Measurements from ENCODE around the gene DHRSX. TPM values are rescaled to one million over a fixed set of nuclear protein-coding genes. Genes with fewer than 3 reads are reported as not detected.
A peak's percentile ranks its signal among the peaks of the same experiment; 100 is the strongest.

The DHRSX gene
- polyA plus RNA-seq, 2 of the 4 experiments (the other 2 are of a cell fraction): 32.1 to 56.3 TPM

- H3K4me3 ChIP-seq: peak overlapping the region; percentile 22; the same call in 1 of the 3 replicates
- ChIA-PET CTCF (no interaction called here), POLR2A (no interaction called here)
- DNase-seq (ENCODE audit: low read depth in 1 of 2, low spot score in 1 of 2) (peak; percentile 56 to 57), FAIRE-seq (no peak), ATAC-seq (peak; percentile 79 to 87)
- TF ChIP-seq POLR2A (IDR thresholded peaks at IDR 0.05; ENCODE audit: low read length) (no peak), FOSB (CRISPR knock-in tag; IDR thresholded peaks at IDR 0.05) (no peak), ESRRA (IDR thresholded peaks at IDR 0.05; ENCODE audit: borderline replicate concordance, low read length) (no peak), MAFK (IDR thresholded peaks at IDR 0.05; ENCODE audit: partially characterized antibody) (no peak), TP53 (CRISPR knock-in tag; IDR thresholded peaks at IDR 0.05) (no peak), SREBF2 (IDR thresholded peaks at IDR 0.05) (no peak), POLR2AphosphoS2 (conservative IDR thresholded peaks at IDR 0.05; ENCODE audit: low read length) (no peak), ZFP36 (IDR thresholded peaks at IDR 0.05; ENCODE audit: borderline replicate concordance, partially characterized antibody) (no peak), MAZ (IDR thresholded peaks at IDR 0.05; ENCODE audit: borderline replicate concordance, low read depth, low read length) (no peak), HOXB13 (CRISPR knock-in tag; IDR thresholded peaks at IDR 0.05; ENCODE audit: low read depth) (no peak), CHD2 (IDR thresholded peaks at IDR 0.05; ENCODE audit: low read length, partially characterized antibody) (no peak), RCOR1 (IDR thresholded peaks at IDR 0.05; ENCODE audit: low read depth, low read length) (no peak)
- H3K4me2 ChIP-seq: peak overlapping the region; percentile 78
- peak overlapping the region; percentile 71 to 77; a peak in 5 of 6 replicates for H3K27ac ChIP-seq
- 17% methylated on average over 8 of the region's 14 CpGs for WGBS (ENCODE audit: missing lambda C conversion rate)
- H3K4me1 ChIP-seq: peaks cover 36% of the 10 kb centered on the region
- H3K9me3 ChIP-seq: peaks cover 17% of the 10 kb centered on the region
These were observed 317.5 kb downstream of the DHRSX start for GRCh38 chrX:2183193-2183725.

DNA sequence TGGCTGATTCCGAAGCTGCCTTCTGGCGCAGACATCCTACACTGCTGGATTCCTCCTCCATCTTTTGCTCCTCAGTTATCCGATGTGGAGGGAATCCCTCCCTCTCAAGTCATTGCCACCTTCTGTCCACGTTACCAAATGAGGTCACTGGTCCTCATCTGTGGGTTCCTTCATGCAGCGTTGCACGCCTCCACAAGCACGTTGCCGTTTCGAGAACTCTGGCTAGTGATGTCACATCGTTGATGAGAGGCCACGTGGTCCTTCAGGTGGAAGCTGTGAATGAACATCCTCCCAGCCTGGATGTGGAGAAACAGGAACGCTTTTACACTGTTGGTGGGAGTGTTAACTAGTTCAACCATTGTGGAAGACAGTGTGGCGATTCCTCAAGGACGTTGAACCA is 323.2 kb downstream of the DHRSX start:
- Histone ChIP-seq H3K9me3 (no peaks in the 10 kb centered on the region), H3K27ac (no peak overlapping the region; a peak in 1 of 6 replicates), H3K4me1 (peaks cover 24% of the 10 kb centered on the region), H3K4me2 (no peak overlapping the region), H3K4me3 (no peak overlapping the region)
- no peak for TF ChIP-seq ZC3H11A (IDR thresholded peaks at IDR 0.05)
- POLR2A ChIA-PET: no interaction called here
- no peak for FAIRE-seq
- ATAC-seq: no peak
- DNase-seq (ENCODE audit: low read depth in 1 of 2, low spot score in 1 of 2): no peak
- 90% methylated on average over 14 of the region's 14 CpGs for WGBS (ENCODE audit: missing lambda C conversion rate)
- CTCF ChIA-PET: no interaction called here

DNA sequence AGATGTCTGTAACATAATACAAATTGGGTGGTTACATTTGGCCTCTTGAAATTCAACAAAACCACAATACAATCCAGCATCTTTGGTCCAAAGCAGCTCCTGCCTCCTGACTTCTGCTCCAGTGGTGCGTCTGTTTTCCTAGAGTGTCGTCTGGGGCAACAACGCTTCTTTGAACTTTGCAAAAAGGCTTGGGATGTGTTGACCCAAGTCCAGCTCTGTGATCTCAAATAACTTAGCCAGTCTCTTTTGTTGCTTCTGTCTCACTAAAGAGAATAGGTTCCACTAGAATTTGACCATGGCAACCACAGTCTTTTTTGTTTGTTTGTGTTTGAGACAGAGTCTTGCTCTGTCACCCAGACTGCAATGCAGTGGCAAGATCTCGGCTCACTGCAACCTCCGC is 324.0 kb downstream of the DHRSX start:
- Histone ChIP-seq H3K27ac (peak overlapping the region; percentile 15 to 32; a peak in 1 of 6 replicates), H3K9me3 (no peaks in the 10 kb centered on the region), H3K4me3 (no peak overlapping the region), H3K4me1 (peaks cover 24% of the 10 kb centered on the region), H3K4me2 (no peak overlapping the region)
- 54% methylated on average over 5 of the region's 5 CpGs for WGBS (ENCODE audit: missing lambda C conversion rate)
- POLR2A ChIA-PET: no interaction called here
- CTCF ChIA-PET: no interaction called here
- TF ChIP-seq EHF (CRISPR knock-in tag; IDR thresholded peaks at IDR 0.05): no peak
- no peak for TF ChIP-seq CHD2 (IDR thresholded peaks at IDR 0.05; ENCODE audit: low read length, partially characterized antibody)
- TF ChIP-seq RFX5 (IDR thresholded peaks at IDR 0.05): no peak
- TF ChIP-seq JUNB (IDR thresholded peaks at IDR 0.05): no peak
- TF ChIP-seq MAZ (IDR thresholded peaks at IDR 0.05; ENCODE audit: borderline replicate concordance, low read depth, low read length): no peak
- no peak for TF ChIP-seq NR3C1 (IDR thresholded peaks at IDR 0.05)
- TF ChIP-seq ELK1 (IDR thresholded peaks at IDR 0.05; ENCODE audit: low read depth, low read length): no peak
- TF ChIP-seq ZFP36 (IDR thresholded peaks at IDR 0.05; ENCODE audit: borderline replicate concordance, partially characterized antibody): no peak
- no peak for TF ChIP-seq SREBF2 (IDR thresholded peaks at IDR 0.05)
- TF ChIP-seq, protein P1, sequence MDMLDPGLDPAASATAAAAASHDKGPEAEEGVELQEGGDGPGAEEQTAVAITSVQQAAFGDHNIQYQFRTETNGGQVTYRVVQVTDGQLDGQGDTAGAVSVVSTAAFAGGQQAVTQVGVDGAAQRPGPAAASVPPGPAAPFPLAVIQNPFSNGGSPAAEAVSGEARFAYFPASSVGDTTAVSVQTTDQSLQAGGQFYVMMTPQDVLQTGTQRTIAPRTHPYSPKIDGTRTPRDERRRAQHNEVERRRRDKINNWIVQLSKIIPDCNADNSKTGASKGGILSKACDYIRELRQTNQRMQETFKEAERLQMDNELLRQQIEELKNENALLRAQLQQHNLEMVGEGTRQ (IDR thresholded peaks at IDR 0.05): no peak
- no peak for TF ChIP-seq MAX (IDR thresholded peaks at IDR 0.05)
- no peak for TF ChIP-seq POLR2A (IDR thresholded peaks at IDR 0.05; ENCODE audit: low read length)
- TF ChIP-seq CEBPB (IDR thresholded peaks at IDR 0.05): no peak
- no peak for TF ChIP-seq ZNF302 (CRISPR knock-in tag; IDR thresholded peaks at IDR 0.05)
- TF ChIP-seq ZSCAN20 (CRISPR knock-in tag; IDR thresholded peaks at IDR 0.05): no peak
- TF ChIP-seq CHD4 (IDR thresholded peaks at IDR 0.05; ENCODE audit: borderline replicate concordance): no peak
- no peak for TF ChIP-seq PBX3 (IDR thresholded peaks at IDR 0.05)
- ATAC-seq (no peak), FAIRE-seq (no peak), DNase-seq (ENCODE audit: low read depth in 1 of 2, low spot score in 1 of 2) (peak in 1 of 2 experiments; percentile 59)

Measured in A549 (cell line).